GM18909 (cell line): Measurements from ENCODE around the gene ANKRD10.

Experiments used
- ATAC-seq: cut with Tn5 transposase; IDR thresholded peaks from one replicate; pipeline ENCODE4 v1.9.1; 2021; ENCODE audit warnings: mild to moderate bottlenecking; ENCODE audit not compliant: unreplicated experiment, poor library complexity

Gene ANKRD10

GRCh38 chr13:110836605-110836903 lies 78.3 kb downstream of the ANKRD10 start:
- no peak for ATAC-seq

- ATAC-seq: no peak
These were observed 78.9 kb downstream of the ANKRD10 start for GRCh38 chr13:110835721-110836604.

- no peak for ATAC-seq
These were observed 80.3 kb downstream of the ANKRD10 start for GRCh38 chr13:110834572-110834971.

- ATAC-seq: no peak
These were observed 82.3 kb downstream of the ANKRD10 start for GRCh38 chr13:110832531-110832930.

- no peak for ATAC-seq
These were observed 82.7 kb downstream of the ANKRD10 start for GRCh38 chr13:110832205-110832479.

- ATAC-seq: no peak
These were observed 83.2 kb downstream of the ANKRD10 start for GRCh38 chr13:110831437-110832204.

GRCh38 chr13:110830800-110831371 lies 84.0 kb downstream of the ANKRD10 start:
- no peak for ATAC-seq

- ATAC-seq: no peak
These were observed 84.5 kb downstream of the ANKRD10 start for GRCh38 chr13:110830331-110830730.

GRCh38 chr13:110829486-110829885 lies 85.4 kb downstream of the ANKRD10 start:
- no peak for ATAC-seq

- ATAC-seq: no peak
These were observed 86.2 kb downstream of the ANKRD10 start for GRCh38 chr13:110828705-110829104.
